HG02970 (cell line): Measurements from ENCODE around the gene ROMO1.
"Not testable (repeated sequence)": the region's sequence is repeated elsewhere in the genome, so short reads cannot be mapped to it uniquely, and the experiment has no call there.

ENCODE experiments used
- ATAC-seq: cut with Tn5 transposase; IDR thresholded peaks from one replicate; pipeline ENCODE4 v1.9.1; 2021; ENCODE audit warnings: mild to moderate bottlenecking, moderate library complexity, moderate number of reproducible peaks; ENCODE audit not compliant: unreplicated experiment, low FRiP score

Gene ROMO1

DNA sequence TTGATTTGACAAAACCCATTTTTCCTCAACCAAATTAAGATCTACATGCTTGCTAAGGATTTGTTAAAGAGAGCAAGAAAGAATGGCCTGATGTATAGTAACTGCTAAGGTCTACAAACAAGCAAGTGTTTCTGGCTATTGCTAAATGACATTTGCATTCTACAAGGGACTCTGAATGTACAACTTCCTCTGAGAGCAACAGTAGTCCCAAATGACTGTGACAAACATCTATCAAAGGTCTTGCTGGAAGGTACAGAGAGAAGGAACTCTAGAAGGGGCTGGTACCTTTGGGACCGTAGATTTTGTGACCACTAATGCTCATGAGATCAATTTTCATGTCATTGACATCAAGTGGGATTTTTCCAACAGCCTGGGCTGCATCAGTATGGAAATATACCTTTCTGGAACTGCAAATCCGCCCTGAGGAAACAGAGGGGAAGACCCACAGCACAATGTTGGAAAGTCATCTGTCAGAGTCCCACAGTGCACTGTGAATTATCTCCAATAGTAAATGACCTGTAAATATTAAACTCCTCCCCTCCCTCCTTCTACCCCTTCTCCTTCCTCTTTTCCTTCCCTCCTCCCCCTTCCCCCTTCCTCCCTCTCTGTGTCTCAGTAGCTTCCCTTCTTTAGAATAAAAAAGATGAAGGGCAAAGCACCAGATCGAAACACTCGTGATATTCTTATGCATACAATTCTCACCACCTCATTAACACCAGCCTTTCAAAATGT, 18.6 kb upstream of the ROMO1 start:
- ATAC-seq: no peak

DNA sequence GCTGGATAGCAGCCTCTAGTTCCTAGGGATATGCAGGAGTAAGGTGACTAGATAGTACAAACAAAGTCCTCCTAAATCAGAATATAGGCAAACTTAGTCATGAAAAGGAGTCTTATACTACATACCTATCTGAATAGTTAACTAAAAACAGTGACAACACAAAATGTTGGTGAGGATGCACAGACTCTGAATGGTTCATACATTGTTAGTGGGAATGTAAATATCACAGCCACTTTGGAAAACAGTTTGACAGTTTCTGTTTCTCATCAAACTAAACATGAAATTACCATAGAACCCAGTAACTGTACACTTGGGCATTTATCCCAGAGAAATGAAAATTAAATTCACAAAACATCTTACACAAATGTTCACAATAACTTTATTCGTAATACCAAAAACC, 17.2 kb upstream of the ROMO1 start:
- no peak for ATAC-seq

DNA sequence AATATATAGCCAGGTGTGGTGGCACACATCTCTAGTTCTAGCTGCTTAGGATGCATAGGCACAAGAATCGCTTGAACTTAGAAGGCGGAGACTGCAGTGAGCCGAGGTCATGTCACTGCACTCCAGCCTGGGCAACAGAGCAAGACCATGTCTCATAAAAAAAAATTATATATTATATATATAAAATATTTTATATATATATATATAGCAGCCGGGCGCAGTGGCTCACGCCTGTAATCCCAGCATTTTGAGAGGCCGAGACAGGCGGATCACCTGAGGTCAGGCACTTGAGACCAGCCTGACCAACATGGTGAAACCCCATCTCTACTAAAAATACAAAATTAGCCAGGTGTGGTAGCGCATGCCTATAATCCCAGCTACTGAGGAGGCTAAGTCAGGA, 13.8 kb upstream of the ROMO1 start:
- ATAC-seq: not testable (repeated sequence)

DNA sequence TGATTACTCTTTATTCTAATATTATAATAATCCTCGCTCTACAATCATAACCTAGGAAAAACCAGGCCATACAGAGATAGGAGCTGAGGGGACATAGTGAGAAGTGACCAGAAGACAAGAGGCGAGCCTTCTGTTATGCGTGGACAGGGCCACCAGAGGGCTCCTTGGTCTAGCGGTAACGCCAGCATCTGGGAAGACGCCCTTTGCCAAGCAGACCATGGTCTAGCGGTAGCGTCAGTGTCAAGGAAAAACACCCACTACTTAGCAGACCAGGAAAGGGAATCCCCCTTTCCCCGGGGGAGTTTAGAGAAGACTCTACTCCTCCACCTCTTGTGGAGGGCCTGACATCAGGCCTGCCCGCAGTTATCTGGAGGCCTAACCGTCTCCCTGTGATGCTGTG, 12.3 kb upstream of the ROMO1 start:
- ATAC-seq: not testable (repeated sequence)

DNA sequence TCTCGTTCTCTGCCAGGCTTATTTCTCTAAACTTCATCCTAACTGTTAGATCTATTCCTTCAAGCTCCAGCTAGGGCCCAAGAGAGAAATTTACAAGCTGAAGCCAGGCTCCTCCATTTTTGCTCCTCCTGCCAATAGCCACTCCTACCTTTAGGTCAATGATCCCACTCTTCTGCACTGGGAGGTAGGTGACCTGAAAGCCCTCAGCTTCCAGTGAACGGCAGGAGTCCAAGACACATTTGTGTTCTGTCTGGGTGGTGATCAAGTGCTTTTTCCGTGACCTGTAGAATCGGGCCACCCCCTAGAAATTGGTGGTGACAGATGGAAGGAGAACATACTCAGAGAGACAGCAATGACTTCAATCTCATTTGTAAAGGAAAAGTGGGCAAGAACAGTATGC, 8.9 kb upstream of the ROMO1 start:
- ATAC-seq: no peak

DNA sequence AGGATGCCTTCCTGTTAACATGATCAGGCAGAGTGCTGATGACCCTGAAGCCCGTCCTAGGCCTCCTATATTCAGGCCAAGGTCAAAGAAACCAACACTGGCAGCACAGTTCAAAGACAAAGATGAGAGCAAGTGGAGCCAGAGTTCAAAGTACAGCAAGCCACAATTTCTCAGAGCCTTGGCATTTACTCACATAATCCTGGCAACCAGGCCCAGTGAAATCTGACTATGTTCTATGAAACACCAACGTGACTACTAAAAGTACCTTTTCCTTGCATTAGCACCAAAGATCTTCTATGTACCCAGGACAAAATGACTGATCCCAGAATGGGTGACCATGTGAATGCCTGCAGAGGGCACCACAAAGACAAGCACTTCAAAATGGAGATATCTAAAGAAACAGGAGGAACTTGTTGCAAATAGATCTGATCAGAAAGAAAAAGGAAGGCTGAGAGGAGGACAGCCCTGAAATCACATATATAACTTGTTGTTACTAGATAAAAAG, 3.9 kb upstream of the ROMO1 start:
- ATAC-seq: no peak

DNA sequence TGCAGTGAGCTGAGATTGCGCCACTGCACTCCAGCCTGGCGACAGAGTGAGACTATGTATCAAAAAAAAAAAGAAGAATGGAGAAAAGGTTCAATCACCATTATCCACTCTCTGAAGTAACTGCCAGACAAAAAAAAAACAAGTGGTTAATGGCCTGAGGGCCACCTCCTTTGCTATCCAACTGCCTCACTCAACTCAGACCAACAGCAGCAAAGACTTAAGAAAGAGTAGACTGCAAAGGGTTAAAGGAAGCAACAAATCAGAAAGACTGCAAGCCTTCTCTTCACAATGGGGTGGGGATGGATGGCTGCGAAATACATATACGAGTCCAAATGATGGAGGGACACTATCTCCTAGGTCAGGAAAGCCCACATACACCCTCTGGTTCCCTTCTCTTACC, 3.2 kb upstream of the ROMO1 start:
- no peak for ATAC-seq

DNA sequence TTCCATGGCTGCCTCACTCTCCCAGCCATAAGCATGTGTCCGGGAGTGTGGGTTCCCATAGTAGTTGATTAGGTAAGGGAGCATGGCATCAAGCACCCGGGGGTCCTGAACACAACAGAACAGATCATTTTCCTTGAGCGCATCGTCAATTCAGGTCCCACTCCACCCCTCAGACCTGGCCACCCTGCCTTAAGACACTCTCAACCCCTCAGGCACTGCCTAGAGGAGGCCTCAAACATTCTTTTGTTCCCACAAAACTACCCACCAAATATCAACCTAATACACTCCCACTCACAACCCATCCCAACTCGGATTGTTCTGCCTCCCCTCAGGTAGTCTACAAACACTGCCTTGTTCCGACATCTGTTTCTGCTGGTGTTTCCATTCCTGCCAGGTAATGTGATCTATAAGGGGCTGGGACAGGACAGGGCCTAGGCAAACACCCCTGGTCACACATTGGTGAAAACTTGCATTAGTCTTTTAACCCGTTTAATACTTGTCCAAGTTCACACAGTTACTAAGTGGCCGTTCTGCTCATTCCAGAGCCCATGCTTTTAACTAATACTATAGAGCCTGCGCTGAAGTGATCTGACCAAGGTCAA, 1.4 kb upstream of the ROMO1 start:
- ATAC-seq: no peak

DNA sequence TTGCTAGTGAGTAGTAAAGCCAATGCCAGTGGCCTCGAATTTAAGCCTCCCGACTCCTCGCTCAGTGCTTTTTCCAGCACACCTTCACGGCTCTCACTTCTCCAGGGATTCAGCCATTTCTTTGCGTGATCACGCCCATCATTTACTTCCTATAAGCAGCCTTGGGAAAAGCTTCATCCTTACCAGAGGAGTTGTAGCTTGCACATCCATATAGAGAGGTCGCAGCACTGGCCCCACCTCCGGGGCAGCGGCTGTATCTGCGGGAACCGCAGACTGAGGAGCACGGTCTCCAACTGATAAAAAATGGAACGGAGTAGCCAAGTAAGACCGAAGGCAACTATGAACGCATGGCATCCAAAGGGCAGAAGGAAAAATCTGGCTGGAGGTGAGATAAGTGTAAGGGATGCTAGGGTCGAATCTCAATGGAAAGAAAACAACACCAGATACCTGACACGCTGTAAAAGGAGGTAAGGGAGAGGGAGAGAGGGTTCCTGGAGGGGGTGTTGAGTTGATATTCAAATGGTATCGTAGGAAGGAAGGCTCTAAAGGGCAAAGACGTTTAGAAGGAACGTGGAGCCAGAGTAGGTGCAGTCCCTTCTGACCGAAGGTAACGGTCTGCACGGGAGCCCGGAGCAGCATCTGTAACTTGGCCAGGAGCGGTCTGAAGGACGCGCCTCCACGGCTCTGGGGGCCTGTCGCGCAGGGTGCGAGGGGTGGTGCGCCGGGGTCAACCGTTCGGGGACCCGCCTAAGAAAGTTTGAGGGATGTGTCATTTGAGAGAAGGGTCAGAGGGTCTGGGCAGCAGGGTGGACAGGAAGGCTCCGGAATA, 693 bp upstream of the ROMO1 start:
- no peak for ATAC-seq

DNA sequence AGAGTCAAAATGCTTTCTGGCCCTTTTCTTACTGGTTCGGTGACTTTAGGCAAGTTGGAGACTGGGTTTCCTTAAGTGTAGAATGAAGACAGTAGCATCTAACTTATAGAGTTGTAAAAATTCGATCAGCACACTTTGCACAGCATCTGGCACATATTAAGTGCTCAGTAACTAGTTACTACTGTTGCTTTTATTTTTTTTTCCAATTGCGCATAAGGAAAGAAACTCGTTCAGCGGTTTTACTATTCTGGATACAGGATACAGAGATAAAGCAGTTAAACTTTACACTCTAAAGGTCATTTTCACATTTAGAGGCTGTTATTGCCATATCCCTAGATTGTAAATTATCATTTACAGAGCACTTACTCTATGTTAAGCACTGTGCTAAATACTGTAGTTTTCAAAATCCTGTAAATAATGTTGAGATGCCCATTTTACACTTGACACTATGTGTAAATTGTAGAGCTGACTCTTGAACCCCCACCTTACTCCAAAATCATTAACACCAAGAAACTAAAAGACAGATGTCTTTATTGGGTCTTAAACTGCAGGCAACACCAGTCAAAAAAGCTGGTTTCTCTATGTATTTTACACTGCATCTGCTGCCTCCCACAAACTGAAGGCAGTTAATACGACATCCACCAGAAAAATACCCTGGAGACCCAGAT, 886 bp downstream of the ROMO1 start:
- no peak for ATAC-seq

DNA sequence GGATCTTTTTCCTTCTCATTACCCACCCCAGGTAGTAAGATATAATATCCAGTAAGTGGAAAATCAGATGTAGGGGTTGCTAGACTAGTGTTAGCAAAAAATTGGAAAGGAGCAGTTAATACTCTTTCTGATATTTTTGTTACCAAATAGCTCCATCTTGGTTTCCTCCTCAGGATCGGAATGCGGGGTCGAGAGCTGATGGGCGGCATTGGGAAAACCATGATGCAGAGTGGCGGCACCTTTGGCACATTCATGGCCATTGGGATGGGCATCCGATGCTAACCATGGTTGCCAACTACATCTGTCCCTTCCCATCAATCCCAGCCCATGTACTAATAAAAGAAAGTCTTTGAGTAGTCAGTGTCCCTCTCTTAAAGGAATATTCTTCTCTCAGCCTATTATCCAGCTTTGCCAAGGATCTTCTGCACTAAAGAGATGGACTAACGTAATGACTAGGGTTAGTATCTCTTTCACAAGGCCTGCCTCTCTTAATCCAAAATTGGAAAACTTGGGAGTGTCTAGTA, 1.5 kb downstream of the ROMO1 start:
- ATAC-seq: no peak

DNA sequence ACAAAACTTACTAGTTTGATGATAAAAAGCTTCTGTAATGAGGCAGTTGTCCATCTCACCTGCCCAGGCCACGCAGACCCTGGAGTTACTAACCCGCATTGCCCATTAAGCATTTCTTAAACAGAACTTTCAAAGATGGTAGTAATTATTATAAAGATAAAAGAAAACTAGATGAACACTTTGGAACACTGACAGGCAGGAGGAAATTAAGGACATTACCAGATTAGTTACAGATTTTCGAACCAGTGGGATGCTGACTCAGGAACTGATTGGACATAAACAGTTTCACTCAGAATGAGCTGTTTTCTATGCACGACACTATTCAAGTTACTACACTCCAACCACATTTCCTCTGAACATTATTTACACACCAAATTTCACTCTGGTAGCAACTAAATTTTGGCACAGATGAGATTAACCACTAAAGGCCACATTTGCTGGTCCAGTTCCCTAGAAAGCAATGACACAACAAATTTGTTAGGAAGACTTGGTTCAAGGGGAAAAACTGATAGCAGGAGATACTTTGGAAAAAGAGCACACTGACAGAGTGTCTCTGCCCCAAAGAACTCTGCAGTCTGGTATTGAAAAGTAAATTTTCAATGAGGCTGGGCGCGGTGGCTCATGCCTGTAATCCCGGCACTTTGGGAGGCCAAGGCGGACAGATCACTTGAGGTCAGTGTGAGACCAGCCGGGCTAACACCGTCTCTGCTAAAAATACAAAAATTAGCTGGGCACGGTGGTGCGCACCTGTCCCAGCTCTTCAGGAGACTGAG, 3.0 kb downstream of the ROMO1 start:
- ATAC-seq: no peak

DNA sequence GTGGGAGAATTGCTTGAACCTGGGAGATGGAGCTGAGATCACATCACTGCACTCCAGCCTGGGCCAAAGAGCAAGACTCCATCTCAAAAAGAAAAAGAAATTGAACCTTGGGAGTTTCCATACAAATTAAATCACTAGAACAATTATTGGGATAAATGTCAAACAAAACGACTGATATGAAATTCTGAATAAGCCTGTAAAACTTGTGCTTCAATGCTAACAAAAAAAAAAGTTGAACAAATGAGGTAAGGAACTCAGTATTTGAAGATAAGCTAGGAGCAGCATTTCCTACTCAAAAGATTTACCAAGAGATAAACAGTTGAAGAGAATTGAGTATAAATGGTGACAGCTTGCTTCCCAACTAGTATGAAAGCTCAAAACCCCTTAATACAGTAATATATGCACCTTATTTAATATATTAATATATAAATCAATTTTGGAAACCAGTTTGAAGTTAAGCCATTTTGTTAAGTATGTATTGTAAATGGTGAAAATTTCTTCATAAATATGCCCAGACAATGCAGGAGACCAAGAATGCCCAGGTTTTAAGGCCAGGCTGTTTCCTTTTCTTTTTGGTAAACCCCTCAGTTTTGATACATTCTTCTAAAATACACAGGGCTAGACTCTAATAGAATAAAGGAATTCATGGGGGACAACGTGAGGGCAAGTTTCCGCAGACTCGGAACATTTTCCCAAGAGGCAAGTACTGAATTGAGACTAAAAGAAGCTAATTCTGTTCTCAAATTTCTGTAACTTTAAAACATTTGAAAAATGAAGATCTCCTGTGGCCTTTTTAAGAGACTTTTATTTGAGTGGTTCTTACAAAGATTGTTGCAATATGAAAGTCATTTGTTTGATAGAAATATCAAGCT, 3.9 kb downstream of the ROMO1 start:
- ATAC-seq: no peak

DNA sequence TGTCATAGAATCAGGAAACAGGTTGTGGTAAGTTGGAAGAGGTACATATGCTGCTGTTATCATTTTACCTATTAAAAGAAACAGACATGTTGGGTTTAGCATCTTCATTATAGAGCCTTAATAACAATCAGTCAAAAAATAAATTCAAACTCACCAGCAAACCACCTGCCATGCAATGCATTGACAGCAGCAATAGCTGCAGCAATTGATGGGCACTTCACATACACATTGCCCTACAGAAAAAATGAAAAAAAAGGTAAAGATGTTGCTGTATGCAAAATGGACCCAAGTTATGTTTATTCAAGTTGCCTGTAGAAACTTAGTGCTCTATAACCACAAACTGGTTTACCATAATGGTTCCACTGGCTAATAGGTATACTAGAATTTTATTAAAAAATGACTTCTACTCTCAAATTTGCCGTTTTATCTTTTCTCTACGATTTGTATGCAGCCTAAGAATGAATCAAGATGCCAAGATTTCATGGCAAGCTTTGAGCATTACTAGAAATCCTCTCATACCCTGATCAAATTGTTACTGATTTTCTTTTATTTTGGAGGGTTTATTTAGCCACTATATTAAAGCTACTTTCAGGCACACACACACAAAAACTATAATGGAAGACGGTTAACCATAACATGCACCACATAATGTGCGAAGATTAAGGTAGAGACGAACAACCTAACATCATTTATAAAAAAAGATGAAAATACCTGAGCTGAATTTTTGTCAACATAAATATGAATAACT, 5.5 kb downstream of the ROMO1 start:
- ATAC-seq: no peak

DNA sequence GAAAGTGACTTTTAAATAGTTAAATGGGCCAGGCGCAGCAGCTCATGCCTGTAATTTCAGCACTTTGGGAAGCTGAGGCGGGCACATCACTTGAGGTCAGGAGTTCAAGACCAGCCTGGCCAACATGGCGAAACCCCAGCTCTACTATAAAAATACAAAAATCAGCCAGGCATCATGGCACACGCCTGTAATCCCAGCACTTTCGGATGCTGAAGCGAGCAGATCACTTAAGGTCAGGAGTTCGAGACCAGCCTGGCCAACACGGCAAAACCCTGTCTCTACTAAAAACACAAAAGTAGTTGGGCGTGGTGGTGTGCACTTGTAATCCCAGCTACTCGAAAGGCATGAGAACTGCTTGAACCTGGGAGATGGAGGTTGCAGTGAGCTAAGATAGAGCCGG, 6.7 kb downstream of the ROMO1 start:
- not testable (repeated sequence) for ATAC-seq

DNA sequence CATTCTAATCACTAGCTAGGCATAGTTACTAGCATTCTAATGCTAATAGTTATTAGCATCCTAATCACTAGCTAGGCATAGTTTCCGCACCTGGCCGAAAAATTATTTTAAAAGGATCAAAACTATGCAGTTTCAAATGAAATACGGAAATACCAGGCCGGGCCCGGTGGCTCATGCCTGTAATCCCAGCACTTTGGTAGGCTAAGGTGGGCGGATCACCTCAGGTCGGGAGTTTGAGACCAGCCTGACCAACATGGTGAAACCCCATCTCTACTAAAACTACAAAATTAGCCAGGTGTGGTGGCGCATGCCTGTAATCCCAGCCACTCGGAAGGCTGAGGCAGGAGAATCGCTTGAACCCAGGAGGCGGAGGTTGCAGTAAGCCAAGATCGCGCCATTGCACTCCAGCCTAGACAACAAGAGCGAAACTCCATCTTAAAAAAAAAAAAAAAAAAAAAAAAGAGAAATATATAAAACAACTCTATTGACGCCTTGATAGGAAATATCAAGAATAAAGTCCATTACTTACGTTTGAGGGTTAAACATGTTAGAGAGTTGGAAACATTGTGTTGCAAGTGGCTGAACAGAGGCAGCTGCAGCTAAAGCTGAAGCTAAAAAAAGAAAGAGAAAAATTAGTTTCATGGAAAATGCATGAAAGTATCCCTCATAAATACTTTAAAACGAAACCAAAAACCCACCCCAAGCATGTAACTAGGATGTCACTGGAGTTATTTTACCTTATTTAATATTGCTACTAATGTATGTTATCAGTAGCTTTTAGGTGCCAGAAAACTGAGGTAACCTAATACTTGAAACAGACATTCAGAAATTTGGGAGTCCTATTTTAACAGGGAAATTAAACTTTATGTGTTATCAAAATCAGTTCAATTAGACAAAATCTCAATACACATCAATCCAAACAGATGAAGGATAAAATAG, 7.7 kb downstream of the ROMO1 start:
- ATAC-seq: not testable (repeated sequence)

DNA sequence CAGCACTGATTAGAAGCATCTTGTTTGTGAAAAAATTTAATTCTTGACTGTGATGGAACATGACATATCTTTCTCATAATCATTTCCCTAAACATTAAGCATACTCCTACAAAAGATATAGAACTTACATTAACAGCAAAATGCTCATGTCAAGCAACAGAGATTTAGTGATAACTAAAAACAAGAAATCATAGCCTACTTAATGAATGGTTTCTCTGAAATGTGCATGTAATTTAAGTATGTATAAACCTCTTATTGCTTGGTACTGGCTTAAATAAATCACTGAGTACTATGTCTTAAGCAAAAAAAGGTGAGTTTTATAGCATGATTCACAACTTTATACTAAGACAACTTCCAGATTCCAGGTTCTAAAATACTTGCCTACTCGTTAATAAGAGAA, 9.3 kb downstream of the ROMO1 start:
- ATAC-seq: no peak
